ENCODE measurements around the gene CAND2.

Gene CAND2

DNA sequence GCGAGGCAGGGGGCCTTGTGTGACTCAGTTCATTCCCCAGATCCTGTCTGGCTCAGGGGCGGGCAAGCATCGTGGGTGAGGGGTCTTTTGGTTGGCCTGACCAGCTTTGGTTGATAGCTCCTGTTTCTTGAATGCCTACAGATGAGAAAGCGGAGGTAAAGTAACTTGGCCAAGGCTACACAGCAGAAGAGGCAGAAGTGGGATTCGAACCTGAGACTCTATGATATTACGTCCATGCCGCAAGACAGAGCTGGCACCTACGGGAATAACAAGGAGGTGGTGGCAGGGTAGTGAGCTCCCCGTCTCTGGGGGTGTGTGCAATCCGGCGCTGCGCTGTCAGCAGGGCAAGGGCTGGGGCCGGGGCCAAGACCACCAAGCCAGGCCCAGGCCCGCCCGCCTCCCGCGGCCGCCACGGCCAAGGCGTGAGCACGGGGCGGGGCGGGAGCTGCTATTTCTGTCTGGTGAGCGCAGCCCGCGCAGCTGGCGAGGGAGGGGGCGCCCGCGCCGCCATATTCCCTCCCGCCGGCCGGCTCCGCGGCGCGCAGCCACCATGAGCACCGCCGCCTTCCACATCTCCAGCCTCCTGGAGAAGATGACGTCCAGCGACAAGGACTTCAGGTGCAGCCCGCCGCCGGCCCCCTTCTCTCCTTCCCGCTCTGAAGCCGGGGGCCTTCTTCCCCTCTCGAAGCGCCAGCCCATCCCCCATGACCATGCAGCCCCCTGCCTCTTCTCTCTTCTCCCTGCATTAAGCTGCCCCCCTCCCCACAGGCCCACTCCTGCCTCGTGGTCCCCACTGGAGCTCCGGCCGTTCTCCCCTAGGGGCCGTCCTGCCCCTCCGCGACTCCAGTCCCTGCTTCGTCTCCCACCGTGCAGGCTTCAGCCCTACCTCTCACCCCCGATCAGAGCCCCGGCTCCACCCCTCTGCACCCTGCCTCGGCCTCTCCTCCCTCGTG is at the start of gene CAND2:
CAND2 (plus strand) TSS at position 510 of the 953 bp plus-strand sequence; CDS start at position 551, 41 bp downstream.
- no peak for DNase-seq

GRCh38 chr3:12748477-12748876 is 48.0 kb upstream of the CAND2 start:
- DNase-seq, result no peak

- no peak for DNase-seq
These were observed 46.3 kb upstream of the CAND2 start for GRCh38 chr3:12750223-12750622.

- no peak for DNase-seq
These were observed 45.8 kb upstream of the CAND2 start for GRCh38 chr3:12750658-12751071.

DNA sequence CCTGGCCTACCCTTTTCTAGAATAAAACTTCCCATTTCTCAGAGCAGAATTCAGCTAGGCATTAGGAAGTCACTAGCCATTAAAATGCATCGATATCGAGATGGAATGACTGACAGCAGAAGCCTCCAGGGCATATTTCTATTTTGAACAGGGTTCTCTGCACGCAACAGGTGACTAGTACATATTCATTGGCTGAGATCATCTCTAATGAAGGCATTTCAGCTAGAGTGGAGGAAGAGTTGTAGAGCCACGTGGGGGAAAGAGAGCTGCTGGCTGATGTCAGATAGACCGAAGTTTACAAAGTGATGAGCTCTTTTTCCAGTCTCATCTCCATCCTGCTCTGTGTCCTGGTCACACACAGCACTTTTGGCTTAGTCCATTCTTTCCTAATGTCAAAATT is 44.9 kb upstream of the CAND2 start:
- DNase-seq, result no peak

DNA sequence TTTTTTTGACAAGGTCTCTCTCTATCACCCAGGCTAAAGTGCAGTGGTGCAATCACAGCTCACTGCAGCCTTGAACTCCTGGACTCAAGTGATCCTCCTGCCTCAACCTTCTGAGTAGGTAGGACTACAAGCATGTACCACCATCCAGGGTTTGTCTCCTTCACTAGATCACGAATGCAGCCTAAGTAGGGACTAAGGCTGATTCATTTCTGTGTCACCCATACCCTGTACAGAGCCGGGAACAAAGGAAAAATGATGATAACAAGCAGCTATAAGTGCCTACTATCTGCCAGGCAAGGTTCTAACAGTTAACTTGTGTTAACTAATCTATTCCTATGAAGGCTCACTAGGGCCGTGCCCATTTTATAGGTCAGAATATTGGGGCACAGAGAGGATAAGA is 44.4 kb upstream of the CAND2 start:
- DNase-seq, result no peak

- DNase-seq, result no peak
These were observed 43.7 kb upstream of the CAND2 start for GRCh38 chr3:12752809-12753208.

- no peak for DNase-seq
These were observed 43.0 kb upstream of the CAND2 start for GRCh38 chr3:12753275-12754028.

DNA sequence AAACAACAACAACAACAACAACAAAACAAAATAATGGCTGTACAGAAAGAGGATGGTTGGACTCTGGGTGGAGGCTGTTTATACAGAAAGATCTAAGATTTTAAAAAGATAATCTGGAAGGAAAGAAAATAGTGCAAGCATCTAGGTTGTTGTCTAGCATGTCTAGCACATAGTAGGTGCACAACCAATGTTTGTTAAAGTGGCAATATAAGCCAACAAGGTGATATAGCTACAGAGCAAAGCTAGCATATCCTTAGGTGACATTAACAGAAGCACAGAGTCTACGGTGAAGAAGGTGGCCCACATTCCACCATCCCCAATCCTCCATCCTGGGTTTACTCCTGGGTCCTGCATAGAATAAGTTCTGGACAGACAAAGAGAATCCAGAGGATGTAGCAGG is 42.2 kb upstream of the CAND2 start:
- DNase-seq, result no peak

- no peak for DNase-seq
These were observed 40.7 kb upstream of the CAND2 start for GRCh38 chr3:12755754-12756153.

DNA sequence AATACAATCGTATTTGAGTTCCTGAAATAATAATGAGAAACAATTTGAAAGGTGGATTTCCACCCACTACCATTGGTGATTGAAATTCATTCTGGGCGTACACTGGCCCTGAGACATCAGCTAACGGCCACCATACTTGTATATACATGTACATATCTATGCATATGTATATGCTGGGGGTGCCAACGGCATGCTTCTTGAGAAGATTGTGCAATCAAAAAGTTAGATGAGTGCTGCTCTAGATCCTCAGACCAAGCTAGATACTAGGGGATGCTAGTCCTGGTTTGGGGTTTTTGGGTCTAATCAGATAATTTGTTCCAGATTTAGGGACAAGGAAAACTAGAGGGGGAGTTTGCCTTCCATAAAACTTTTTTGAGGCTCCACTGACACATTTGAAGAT is 40.3 kb upstream of the CAND2 start:
- no peak for DNase-seq

DNA sequence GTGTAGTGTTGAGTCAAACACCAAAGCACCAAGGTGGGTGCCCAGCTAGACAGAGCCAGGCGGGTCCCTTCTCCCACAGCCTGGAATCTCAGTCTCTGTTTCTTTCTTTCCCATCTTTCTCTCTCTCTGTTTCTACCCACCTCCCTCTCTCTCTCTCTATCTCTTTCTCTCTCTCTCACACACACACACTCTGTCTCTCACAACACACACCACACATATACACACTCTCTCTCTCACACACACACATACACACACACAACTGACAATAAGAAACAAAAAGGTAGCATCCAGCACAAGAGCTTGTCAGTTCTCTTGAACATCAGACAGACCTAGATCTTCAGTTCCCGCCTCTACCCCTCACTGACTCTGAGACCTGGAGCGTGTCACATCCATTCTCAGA is 39.8 kb upstream of the CAND2 start:
- no peak for DNase-seq

DNA sequence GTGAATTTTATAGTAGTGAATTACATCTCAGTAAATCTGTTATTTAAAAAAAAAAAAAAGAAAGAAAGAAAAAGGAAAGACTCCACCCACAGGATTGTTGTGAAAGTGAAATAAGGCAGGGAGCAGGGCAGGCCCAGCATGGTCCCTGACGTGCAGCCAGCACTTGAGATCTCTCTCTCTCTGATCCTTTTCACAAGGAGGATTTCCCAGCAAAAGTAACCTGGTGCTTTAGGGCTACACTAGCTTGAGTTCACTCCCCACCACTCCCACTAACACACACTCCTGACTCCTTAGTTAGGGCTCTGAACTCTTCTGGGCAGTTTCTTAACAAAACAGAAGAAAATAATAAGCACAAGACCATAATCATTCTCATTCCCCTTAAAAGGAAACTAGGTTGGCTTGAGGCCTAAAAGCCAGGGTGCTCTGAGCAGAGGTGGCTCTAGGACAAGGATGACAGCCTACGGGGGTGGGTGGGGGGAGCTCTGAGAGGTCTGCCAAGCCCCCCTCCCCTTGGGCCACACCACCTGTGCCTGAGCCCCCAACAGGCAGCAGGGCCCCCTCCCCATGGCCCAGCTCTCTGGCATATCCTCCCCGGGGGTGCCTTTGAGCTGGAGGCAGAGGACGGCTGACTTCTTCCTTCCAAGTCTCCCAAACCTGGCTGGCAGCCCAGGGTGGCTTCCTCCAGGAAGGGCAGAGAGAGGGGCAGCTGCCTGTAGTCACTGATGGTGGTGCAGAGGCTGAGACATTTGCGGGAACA is 38.3 kb upstream of the CAND2 start:
- no peak for DNase-seq

GRCh38 chr3:12759097-12759679 is 37.3 kb upstream of the CAND2 start, which contains the start of gene TMEM40:
TMEM40 (minus strand) TSS chr3:12759259; CDS start chr3:12749832, 9,427 bp downstream.
- DNase-seq, result no peak

DNA sequence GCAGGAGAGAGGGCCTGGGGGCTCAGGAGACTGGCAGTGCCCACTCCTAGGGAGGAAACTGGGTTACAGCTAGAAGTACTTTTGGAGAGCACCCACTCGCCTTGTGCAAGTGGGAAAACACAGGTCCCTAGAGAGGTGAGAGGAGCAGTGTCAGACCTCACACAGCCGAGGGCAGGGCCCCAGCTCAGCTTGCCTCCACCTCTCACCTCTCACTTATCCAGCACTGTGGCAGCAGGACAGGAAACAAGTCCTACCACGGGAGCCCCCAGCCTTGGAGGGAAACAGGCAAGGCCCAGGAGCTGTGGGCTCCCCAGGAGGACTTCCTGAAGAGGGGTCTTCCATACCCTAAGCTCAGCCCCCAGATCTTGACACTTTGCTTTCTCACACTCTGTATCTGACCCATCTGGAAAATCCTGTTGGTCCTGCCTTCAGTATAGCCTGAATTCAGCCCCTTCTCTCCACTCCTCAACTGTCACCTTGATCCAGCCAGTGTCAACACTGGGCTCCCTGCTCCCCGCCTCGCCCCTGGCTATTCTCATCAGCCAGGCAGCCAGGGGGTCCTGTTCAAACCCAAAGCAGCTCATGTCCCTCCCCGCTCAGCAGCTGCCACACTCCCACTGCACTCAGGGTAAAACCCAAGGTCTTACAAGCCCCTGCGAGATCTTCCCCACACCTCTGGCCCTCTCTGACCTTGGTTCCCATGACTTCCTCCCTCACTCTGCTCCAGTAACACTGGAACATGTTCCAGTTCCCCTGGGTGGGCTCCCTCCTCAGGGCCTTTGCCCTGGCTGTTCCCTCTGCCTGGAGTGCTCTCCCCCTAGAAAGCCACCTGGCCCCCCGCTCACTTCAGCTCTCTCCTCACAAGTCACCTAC is 36.6 kb upstream of the CAND2 start:
- no peak for DNase-seq

GRCh38 chr3:12764171-12764776 is 32.2 kb upstream of the CAND2 start:
- no peak for DNase-seq

DNA sequence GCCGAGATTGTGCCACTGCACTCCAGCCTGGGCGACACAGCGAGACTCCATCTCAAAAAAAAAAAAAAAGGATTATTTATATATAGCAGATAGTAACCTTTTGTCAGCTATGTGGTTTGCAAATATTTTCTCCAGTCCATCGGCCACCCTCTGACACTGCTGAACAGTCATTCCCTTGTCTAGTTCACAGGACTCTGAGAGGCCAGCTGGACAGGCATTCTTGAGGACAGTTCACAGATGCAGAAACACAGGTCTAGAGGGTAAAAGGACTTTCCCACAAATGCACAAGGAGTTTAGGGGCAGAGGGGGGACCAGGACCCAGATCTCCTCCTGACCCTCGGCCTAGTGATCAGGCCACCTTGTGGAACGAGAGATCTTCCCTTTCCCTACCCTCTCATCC is 29.9 kb upstream of the CAND2 start:
- no peak for DNase-seq

DNA sequence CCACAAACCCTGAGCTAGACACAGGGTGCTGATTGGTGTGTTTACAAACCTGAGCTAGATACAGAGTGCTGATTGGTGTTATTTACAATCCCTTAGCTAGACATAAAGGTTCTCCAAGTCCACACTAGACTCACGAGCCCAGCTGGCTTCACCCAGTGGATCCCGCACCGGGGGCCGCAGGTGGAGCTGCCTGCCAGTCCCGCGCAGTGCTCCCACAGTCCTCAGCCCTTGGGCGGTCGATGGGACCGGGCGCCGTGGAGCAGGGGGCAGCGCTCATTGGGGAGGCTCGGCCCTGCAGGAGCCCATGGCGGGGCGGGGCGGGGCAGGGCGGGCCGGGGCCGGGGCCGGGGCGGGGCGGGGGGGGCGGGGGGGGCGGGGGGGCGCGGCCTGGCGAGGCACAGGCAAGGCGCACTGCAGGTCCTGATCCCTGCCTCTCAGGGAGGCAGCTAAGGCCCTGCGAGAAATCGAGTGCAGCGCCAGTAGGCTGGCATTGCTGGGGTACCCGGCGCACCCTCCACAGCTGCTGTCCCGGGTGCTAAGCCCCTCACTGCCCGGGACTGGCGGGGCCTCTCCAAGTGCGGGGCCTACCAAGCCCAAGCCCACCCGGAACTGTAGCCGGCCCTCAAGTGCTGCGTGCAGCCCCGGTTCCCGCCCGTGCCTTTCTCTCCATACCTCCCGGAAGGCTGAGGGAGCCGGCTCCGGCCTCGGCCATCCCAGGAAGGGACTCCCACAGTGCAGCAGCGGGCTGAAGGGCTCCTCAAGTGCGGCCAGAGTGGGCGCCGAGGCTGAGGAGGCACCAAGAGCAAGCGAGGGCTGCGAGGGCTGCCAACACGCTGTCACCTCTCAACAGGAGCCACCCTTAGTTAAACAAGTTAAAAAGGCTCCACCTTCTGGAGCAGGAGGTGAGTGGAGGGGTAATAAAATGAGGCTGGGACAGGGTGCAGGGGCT is 27.6 kb upstream of the CAND2 start:
- DNase-seq, result no peak

DNA sequence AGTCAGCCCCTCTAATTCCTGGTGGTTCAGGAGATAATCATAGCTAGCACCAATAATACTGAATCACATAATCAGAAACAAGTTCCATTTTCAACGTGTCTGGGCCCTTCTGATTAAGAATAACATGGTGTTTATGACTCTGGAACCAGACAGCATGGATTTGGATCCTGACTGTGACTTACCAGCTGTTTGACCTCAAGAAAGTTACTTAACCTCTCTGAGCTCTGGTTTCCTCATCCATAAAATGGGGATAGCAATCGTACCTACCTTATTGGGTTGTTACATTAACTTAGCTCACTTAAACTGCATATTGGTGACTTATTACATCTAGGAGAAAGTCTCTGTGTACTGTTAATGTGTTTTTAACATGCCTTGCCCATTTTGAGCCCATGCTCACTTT is 26.7 kb upstream of the CAND2 start:
- DNase-seq, result no peak

GRCh38 chr3:12771236-12771635 is 25.2 kb upstream of the CAND2 start:
- no peak for DNase-seq
